GM21529 (cell line): ENCODE measurements around the gene ACKR2.
"Not testable (repeated sequence)": the region's sequence is repeated elsewhere in the genome, so short reads cannot be mapped to it uniquely, and the experiment has no call there.

Experiments used
- ATAC-seq: cut with Tn5 transposase; IDR thresholded peaks from one replicate; pipeline ENCODE4 v1.9.1; 2021; ENCODE audit not compliant: unreplicated experiment

ACKR2 gene

DNA sequence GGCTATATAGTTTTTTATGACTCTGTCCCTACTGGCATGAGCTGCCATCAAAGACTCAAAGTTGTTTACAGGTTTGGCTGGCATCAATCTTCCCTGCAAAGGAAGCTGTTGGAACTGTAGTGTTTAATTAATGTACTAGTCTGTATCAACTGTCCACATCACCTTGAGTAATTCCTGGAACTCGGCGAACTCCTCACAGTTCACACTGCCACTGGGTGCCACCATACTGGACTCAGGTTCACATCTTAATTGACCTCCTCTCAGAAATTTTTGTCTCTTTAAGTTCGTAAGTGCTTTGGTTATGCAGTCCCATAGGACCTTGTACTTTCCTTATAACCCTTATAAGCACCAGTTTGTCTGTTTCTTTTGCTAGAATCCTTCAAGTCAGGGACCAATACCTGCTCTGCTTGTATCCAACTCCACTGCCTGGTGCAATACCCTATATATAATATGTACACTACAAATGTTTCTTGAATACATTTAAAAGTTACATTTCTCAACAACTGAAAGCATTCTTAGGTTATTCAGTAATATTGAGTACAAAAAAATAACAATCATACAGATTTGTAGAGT, 8.1 kb upstream of the ACKR2 start:
- no peak for ATAC-seq

DNA sequence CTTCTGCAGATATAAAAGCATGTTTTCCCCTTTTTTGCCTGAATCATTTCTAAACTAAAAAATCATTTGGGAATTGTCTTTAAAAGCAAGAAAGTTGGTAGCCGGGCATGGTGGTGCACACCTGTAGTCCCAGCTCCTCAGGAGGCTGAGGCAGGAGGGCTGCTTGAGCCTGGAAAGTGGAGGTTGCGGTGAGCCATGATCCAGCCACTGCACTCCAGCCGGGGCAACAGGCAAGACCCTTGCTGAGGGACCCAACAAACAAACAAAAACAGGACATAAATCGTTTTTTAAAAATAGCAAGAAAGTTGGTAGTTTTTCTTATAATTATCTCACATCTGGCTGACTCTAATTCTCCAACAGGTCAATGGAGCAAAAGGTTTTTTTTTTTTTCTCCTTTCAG, 7.5 kb upstream of the ACKR2 start:
- no peak for ATAC-seq

GRCh38 chr3:42802876-42803413, 6.3 kb upstream of the ACKR2 start:
- ATAC-seq, result no peak

DNA sequence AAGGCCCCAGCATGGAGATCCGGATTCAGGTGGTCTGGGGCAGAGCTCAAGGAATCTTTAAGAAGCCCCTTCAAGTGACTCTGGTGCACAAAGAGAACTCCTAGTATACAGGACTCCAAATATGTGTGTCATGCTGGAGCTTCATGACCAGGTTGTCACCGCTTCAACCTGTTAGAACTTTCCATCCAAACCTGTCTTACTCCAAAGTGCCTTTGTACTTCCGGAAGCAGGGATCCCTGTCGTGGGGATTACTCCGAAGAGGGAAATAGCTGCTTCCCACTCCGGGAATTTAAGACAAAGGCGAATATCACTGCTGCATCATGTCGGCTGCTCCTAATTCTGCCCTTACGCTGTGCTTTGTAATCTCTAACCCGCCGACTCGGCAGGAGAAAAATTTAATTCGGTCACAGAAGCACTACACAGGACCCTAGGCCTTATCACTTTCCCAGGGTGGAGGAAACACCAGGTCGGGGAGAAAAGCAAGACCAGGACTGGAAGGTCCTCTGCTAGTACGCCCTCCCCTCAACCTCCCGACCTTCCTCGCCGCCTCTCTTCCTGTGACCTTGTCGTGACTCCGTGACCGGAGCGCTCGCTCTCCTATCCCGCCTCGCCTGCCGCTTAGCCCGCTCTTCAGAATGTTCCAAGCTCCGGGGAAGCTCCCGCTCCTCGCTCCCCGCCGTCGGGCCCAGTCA, 5.7 kb upstream of the ACKR2 start:
- peak; percentile 22 for ATAC-seq

DNA sequence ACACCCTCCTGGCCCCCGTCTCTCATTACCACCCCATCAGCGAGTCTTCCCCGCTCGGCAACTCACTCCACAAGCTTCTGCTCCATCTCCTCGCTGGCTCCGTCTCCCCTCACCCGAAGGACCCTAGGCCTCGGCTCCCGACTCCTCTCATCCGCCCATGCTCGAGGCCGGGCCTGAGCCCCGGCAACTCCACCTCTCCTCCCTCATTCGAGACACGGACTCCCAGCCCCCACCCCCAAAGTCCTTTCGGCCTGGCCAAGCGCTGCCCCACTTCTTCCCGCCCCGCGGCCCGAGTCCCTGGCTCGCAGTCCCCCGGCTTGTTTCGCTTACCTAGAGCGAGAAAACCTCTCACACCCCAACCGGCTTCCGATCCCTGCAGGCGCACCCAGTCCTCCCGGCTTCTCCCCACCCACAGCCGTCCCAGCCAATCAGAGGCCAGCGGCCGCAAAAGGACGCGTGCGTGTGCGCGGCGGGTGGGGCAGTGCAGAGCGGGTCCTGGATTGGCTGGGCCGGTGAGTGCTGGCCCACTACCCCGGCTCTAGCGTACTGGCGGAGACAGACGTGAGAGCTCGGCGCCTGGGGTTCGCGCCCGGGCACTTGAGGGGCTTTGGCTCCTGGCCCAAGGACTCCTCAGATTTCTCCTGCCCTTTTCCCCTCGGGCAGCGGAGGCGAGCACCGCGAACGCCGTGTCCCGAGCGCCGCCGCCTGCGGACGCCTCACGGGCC, 5.0 kb upstream of the ACKR2 start, which contains the start of gene HIGD1A:
Gene HIGD1A, minus strand, starts transcription at position 385 of the 725 bp plus-strand sequence. CDS start 10,237 bp downstream, outside the sequence.
- peak; percentile 98 for ATAC-seq

GRCh38 chr3:42804831-42805132, 4.5 kb upstream of the ACKR2 start:
- no peak for ATAC-seq

DNA sequence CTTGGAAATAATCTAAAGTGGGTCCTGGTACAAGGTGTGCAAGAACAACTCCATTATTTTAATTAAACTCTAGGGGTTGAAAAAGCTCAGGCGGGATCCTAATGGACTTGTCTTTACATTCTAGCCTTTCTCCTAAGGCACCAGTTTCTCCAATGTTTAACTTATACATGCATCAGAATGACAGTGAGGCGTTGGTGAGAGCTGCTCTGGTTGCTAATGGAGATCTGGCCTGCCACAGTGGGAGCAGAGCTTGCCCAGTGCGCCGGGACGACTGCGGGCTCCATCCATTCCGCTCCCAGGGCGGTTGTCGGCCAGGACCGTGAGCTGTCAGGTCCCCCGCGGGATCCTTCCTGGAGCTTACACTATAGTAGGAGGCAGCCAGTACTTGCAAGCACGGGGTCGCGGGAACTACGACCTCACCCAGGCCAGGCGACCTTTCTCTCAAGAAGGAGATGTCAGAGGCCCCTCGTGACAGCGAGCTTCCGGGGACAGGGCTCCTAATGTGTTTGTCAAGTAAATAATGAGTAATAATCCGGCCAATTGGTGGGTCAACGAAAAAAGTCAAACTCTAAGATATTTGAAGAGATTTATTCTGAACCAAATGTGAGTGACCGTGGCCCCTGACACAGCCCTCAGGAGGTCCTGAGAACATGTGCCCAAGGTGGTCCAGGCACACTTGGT, 4.0 kb upstream of the ACKR2 start:
- no peak for ATAC-seq

DNA sequence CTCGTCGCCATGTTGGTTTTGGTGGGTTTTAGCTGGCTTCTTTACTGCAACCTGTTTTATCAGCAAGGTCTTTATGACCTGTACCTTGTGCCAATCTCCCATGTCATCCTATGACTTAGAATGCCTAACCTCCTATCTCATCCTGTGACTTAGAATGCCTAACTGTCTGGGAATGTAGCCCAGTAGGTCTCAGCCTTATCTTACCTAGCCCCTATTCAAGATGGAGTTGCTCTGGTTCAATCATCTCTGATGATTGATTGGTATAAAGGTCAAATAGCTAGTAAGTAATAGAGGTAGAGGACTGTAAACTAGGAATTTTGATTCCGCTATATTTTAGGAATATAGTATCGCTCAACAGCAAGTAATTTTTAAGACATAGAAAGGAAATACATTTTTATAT, 1.3 kb upstream of the ACKR2 start:
- no peak for ATAC-seq

GRCh38 chr3:42810706-42811105, 1.5 kb downstream of the ACKR2 start:
- ATAC-seq, result not testable (repeated sequence)

- ATAC-seq, result not testable (repeated sequence)
These were observed 2.1 kb downstream of the ACKR2 start for GRCh38 chr3:42811118-42811883.

- no peak for ATAC-seq
These were observed 5.0 kb downstream of the ACKR2 start for GRCh38 chr3:42814246-42814645.

- no peak for ATAC-seq
These were observed 5.8 kb downstream of the ACKR2 start for GRCh38 chr3:42814914-42815507.

DNA sequence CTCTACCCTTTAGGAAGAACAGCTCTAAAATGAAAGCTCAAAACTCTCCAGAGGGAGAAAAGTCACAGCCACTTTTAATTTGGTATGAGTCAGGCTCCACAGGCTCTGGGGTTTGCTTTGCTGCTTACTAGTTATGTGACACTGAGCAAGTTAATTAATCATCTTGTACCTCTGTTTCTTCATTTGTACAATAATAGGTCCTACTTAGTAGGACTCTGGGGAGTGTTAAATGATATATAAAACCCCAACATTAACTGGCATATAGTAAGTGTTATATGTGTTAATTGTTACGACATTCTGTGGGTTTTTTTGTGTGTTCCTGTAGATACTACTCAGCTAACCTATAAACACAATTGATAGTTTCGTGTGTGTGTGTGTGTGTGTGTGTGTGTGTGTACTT, 6.6 kb downstream of the ACKR2 start:
- no peak for ATAC-seq

DNA sequence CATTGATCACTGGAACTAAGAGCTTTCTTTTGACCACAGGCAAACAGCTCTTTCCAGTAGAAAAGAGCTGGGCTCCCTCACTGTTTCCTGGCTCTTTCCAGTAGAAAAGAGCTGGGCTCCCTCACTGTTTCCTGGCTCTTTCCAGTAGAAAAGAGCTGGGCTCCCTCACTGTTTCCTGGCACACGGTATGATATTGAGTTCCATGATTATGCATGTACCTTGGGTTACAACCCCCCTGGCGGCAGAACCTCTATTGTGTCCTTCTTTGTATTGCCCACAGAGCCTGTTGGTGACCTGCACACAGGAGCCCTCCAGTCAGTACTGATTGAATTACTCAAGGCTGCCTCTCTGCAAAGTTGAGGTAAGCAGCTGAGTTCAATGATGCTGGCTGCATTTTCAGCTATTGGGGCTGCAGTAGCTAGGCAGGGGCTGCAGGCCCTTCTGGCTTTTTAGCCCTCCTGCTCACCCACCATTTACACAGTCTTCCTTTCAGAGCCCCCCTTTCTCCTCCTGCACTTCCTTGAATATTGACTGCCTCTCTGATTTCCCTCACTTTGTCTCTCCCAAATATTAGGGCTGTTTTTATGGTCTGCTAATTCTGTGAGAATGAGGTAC, 10.2 kb downstream of the ACKR2 start:
- ATAC-seq, result no peak

GRCh38 chr3:42820746-42821051, 11.5 kb downstream of the ACKR2 start:
- no peak for ATAC-seq

DNA sequence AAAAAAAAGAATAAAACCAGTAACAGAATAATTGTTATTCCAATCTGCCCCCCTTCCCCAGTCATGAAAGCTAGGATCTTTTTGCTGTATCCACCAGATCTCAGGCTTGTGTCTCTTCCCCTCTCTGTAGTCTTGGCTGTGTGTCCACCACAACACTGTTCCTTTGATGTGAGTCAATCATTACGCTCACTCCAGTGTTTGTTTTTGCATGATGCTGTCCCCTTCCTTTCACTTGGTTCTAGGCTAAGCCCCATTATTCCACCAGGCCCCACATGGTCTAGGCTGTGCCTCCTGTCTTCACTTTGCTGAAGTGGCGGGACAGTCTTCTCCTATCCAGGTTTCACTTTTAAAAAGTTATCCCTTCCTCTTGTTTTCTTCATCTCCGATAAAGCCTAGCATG, 13.6 kb downstream of the ACKR2 start:
- ATAC-seq, result no peak

DNA sequence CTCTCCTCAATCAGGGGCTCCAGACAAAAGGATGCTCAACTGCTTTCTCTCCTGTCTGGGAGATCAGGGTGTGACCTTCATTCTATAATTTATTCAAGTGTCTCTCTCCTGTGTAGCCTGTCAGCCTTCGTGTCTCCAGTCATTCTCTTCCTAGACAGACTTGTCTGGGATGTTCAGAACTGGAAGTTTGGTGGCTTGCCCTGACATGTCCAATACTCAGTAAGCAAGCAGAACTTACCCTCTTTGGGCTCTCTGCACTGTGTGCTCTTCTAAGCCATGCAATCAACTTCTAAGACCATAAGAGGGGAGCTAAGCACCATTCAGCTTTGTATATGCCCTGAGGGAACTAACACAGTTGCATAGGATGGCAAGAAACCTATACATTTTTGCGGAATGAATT, 14.1 kb downstream of the ACKR2 start:
- ATAC-seq, result no peak

GRCh38 chr3:42826141-42826540, 16.9 kb downstream of the ACKR2 start:
- no peak for ATAC-seq

DNA sequence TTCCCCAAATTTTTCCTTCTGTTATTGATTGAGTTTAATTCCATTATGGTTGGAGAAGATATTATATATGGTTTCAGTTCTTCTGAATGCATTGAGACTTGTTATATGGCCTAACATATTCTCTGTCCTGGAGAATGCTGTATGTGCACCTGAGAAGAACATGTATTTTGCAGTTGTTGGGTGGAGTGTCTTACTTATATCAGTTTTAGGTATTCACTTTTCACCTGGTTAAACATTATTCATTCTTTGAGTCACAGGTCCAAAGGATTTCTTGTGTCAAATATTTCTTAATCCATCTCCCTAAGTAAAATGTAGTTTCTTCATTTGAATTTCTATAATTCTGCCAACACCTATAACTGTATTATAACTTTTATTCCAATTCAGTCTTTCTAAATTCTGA, 17.8 kb downstream of the ACKR2 start:
- ATAC-seq, result no peak

- no peak for ATAC-seq
These were observed 18.4 kb downstream of the ACKR2 start for GRCh38 chr3:42827654-42828053.
